ENCODE results near the gene ARFRP1. TPM values are rescaled to one million over a fixed set of nuclear protein-coding genes. Genes with fewer than 3 reads are reported as not detected.

ARFRP1 gene
- total and polyA plus RNA-seq, 2 donors (not counting 1 experiment from before 2014, with no cell fraction given), result 41.0 to 75.5 TPM

- intact Hi-C loops (cut with micrococcal nuclease), result no loop called here
- ChIA-PET POLR2A (no interaction called here), CTCF (interaction anchor here (1.2 kb wide), 1 partner anchor 13 kb away, joined by 4 read pairs; no protein-coding TSS in a partner anchor)
- TF ChIP-seq EZH2 (IDR thresholded peaks at IDR 0.05; ENCODE audit: borderline replicate concordance, insufficient read depth, low read depth, low read length, poor library complexity, severe bottlenecking), result no peak
- TF ChIP-seq, protein P1, sequence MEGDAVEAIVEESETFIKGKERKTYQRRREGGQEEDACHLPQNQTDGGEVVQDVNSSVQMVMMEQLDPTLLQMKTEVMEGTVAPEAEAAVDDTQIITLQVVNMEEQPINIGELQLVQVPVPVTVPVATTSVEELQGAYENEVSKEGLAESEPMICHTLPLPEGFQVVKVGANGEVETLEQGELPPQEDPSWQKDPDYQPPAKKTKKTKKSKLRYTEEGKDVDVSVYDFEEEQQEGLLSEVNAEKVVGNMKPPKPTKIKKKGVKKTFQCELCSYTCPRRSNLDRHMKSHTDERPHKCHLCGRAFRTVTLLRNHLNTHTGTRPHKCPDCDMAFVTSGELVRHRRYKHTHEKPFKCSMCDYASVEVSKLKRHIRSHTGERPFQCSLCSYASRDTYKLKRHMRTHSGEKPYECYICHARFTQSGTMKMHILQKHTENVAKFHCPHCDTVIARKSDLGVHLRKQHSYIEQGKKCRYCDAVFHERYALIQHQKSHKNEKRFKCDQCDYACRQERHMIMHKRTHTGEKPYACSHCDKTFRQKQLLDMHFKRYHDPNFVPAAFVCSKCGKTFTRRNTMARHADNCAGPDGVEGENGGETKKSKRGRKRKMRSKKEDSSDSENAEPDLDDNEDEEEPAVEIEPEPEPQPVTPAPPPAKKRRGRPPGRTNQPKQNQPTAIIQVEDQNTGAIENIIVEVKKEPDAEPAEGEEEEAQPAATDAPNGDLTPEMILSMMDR (IDR thresholded peaks at IDR 0.05), result no peak
- no peak overlapping the region for H3K4me2 ChIP-seq (replicated peaks; ENCODE audit: low read depth, low read length, poor library complexity, severe bottlenecking)
- H4K20me1 ChIP-seq (ENCODE audit: control insufficient read depth, insufficient read depth, low read length, poor library complexity, severe bottlenecking), result no peaks in the 10 kb centered on the region
- Mint-ChIP-seq H3K4me3 (no peak overlapping the region), H3K9me3 (ENCODE audit: insufficient read depth) (no peaks in the 10 kb centered on the region), H3K4me1 (peaks cover 9% of the 10 kb centered on the region), H3K27me3 (peaks cover 4% of the 10 kb centered on the region), H3K27ac (no peak overlapping the region)
- DNase-seq, result no peak
- H3K4me3 ChIP-seq (ENCODE audit: control extremely low read depth in 1 of 5, extremely low read depth in 1 of 5, insufficient read depth in 1 of 5, low read depth in 2 of 5, low read length in 4 of 5), result no peak overlapping the region
- H3K36me3 ChIP-seq (replicated peaks in 1 of 2; ENCODE audit: control extremely low read depth in 1 of 2, control insufficient read depth in 1 of 2, extremely low read depth in 1 of 2, insufficient read depth in 2 of 2, low read length in 1 of 2), result no peaks in the 10 kb centered on the region
- peaks cover 0 to under 1% (median 0%) of the 10 kb centered on the region in 3 donors for H3K9me3 ChIP-seq (ENCODE audit: control extremely low read depth in 1 of 3, control insufficient read depth in 2 of 3, insufficient read depth in 1 of 3, low read length in 2 of 3)
- H3K4me1 ChIP-seq (ENCODE audit: control insufficient read depth in 2 of 2, insufficient read depth in 2 of 2, low read length in 2 of 2), result peaks cover 13 to 19% of the 10 kb centered on the region in 2 donors
- H3K9ac ChIP-seq (ENCODE audit: low read length), result no peak overlapping the region
- ATAC-seq (ENCODE audit: low read depth), result no peak
- no peak overlapping the region for H3K27ac ChIP-seq (ENCODE audit: low read length in 2 of 2)
- WGBS (ENCODE audit: insufficient coverage), result 80% methylated on average over 9 of the region's 11 CpGs
- no peak overlapping the region for H2AFZ ChIP-seq (ENCODE audit: insufficient read depth, low read depth, low read length, poor library complexity, severe bottlenecking)
- H3K79me2 ChIP-seq (ENCODE audit: control insufficient read depth, insufficient read depth, low read length), result no peaks in the 10 kb centered on the region
- H3K27me3 ChIP-seq (replicated peaks in 1 of 4; ENCODE audit: control extremely low read depth in 1 of 4, control insufficient read depth in 3 of 4, insufficient read depth in 4 of 4, low read length in 3 of 4), result peaks cover 0 to 9% (median 3%) of the 10 kb centered on the region in 4 experiments
Measured at GRCh38 chr20:63648895-63649589, 58.7 kb downstream of the ARFRP1 start.

Small RNA genes within 50 kb of the gene (small RNA-seq; reads per million reads assigned to genes)
- gene LIME1 (ENCODE audit: insufficient read length, low read depth, low replicate concordance) (not detected), gene TNFRSF6B (ENCODE audit: insufficient read length, low read depth, low replicate concordance) (not detected)

Other genes with a start within 250 kb of the ARFRP1 start
- 0.12 and 0.49 TPM in 2 replicates for gene KCNQ2, start 235.3 kb downstream of the ARFRP1 start, total RNA-seq
- gene KCNQ2, start 235.3 kb downstream of the ARFRP1 start, polyA plus RNA-seq, result not detected in 2 replicates
- gene EEF1A2, start 208.9 kb downstream of the ARFRP1 start, total RNA-seq, result 1.8 and 2.2 TPM in 2 replicates
- 2.4 and 2.9 TPM in 2 replicates for gene EEF1A2, start 208.9 kb downstream of the ARFRP1 start, polyA plus RNA-seq
- 149 and 162 TPM in 2 replicates for gene PPDPF, start 187.2 kb downstream of the ARFRP1 start, total RNA-seq
- 93.5 and 144 TPM in 2 replicates for gene PPDPF, start 187.2 kb downstream of the ARFRP1 start, polyA plus RNA-seq
- gene PTK6, start 170.6 kb downstream of the ARFRP1 start, total RNA-seq, result 0.75 and 0.86 TPM in 2 replicates
- gene PTK6, start 170.6 kb downstream of the ARFRP1 start, polyA plus RNA-seq, result 2.3 and 2.8 TPM in 2 replicates
- gene SRMS, start 160.2 kb downstream of the ARFRP1 start, total RNA-seq, result 0.17 and 0.27 TPM in 2 replicates
- gene SRMS, start 160.2 kb downstream of the ARFRP1 start, polyA plus RNA-seq, result 0.26 and 0.54 TPM in 2 replicates
- gene FNDC11, start 153.8 kb downstream of the ARFRP1 start, total RNA-seq, result 3.8 and 5.1 TPM in 2 replicates
- gene FNDC11, start 153.8 kb downstream of the ARFRP1 start, polyA plus RNA-seq, result 32.3 and 34.2 TPM in 2 replicates
- gene HELZ2, start 133.7 kb downstream of the ARFRP1 start, total RNA-seq, result 52.6 and 53.7 TPM in 2 replicates
- 36.3 and 40.6 TPM in 2 replicates for gene HELZ2, start 133.7 kb downstream of the ARFRP1 start, polyA plus RNA-seq
- gene GMEB2, start 80.9 kb downstream of the ARFRP1 start, total RNA-seq, result 24.5 and 26.1 TPM in 2 replicates
- gene GMEB2, start 80.9 kb downstream of the ARFRP1 start, polyA plus RNA-seq, result 17.7 and 26.3 TPM in 2 replicates
- 32.2 and 35.0 TPM in 2 replicates for gene STMN3, start 54.6 kb downstream of the ARFRP1 start, total RNA-seq
- 56.4 and 59.4 TPM in 2 replicates for gene STMN3, start 54.6 kb downstream of the ARFRP1 start, polyA plus RNA-seq
- 32.6 and 35.3 TPM in 2 replicates for gene RTEL1, start 49.7 kb downstream of the ARFRP1 start, total RNA-seq
- gene RTEL1, start 49.7 kb downstream of the ARFRP1 start, polyA plus RNA-seq, result 15.1 and 21.2 TPM in 2 replicates
- not detected in 2 replicates for gene TNFRSF6B, start 11.3 kb downstream of the ARFRP1 start, total RNA-seq
- gene TNFRSF6B, start 11.3 kb downstream of the ARFRP1 start, polyA plus RNA-seq, result 6.7 and 7.8 TPM in 2 replicates
- gene ZGPAT, start 63 bp upstream of the ARFRP1 start, total RNA-seq, result 46.1 and 47.5 TPM in 2 replicates
- gene ZGPAT, start 63 bp upstream of the ARFRP1 start, polyA plus RNA-seq, result 62.1 and 71.7 TPM in 2 replicates
- 14.5 and 14.8 TPM in 2 replicates for gene LIME1, start 28.7 kb upstream of the ARFRP1 start, total RNA-seq
- gene LIME1, start 28.7 kb upstream of the ARFRP1 start, polyA plus RNA-seq, result 63.0 and 95.2 TPM in 2 replicates
- 49.4 and 50.8 TPM in 2 replicates for gene SLC2A4RG, start 31.8 kb upstream of the ARFRP1 start, total RNA-seq
- gene SLC2A4RG, start 31.8 kb upstream of the ARFRP1 start, polyA plus RNA-seq, result 28.5 and 39.7 TPM in 2 replicates
- 0.64 and 1.6 TPM in 2 replicates for gene ZBTB46, start 123.3 kb upstream of the ARFRP1 start, total RNA-seq
- gene ZBTB46, start 123.3 kb upstream of the ARFRP1 start, polyA plus RNA-seq, result 0.16 and 0.30 TPM in 2 replicates
- not detected in 2 replicates for gene ABHD16B, start 153.5 kb upstream of the ARFRP1 start, total RNA-seq
- gene ABHD16B, start 153.5 kb upstream of the ARFRP1 start, polyA plus RNA-seq, result not detected in 2 replicates
- 41.1 and 41.3 TPM in 2 replicates for gene TPD52L2, start 157.3 kb upstream of the ARFRP1 start, total RNA-seq
- gene TPD52L2, start 157.3 kb upstream of the ARFRP1 start, polyA plus RNA-seq, result 39.9 and 45.6 TPM in 2 replicates
- 32.6 and 33.3 TPM in 2 replicates for gene DNAJC5, start 187.2 kb upstream of the ARFRP1 start, total RNA-seq
- 12.2 and 13.4 TPM in 2 replicates for gene DNAJC5, start 187.2 kb upstream of the ARFRP1 start, polyA plus RNA-seq
- 104 and 106 TPM in 2 replicates for gene UCKL1, start 248.4 kb upstream of the ARFRP1 start, total RNA-seq
- 184 and 199 TPM in 2 replicates for gene UCKL1, start 248.4 kb upstream of the ARFRP1 start, polyA plus RNA-seq